Skeletal muscle tissue (tissue), 5 donors: ENCODE results near the gene PKD2. TPM values are rescaled to one million over a fixed set of nuclear protein-coding genes. Genes with fewer than 3 reads are reported as not detected.
"Not testable (repeated sequence)": the region's sequence is repeated elsewhere in the genome, so short reads cannot be mapped to it uniquely, and the experiment has no call there.

ENCODE experiments used
- H3K27ac ChIP-seq: one replicate; pipeline ENCODE4 v1.7.0; 2013; ENCODE audit warnings: mild to moderate bottlenecking, low read depth, low read length, inconsistent platforms
- H3K27me3 ChIP-seq, 3 donors: one replicate each; pipeline ENCODE4 v1.7.0; 2013; ENCODE audit warnings: low read length in 3 of 3; ENCODE audit not compliant: control insufficient read depth in 3 of 3, insufficient read depth in 3 of 3
- H3K36me3 ChIP-seq, 3 donors: one replicate each; pipeline ENCODE4 v1.7.0; 2013; ENCODE audit warnings: low read length in 3 of 3; ENCODE audit not compliant: control insufficient read depth in 3 of 3, insufficient read depth in 3 of 3
- H3K4me1 ChIP-seq, 3 donors: one replicate each; pipeline ENCODE4 v1.7.0; 2013; ENCODE audit warnings: low read length in 3 of 3, mild to moderate bottlenecking in 3 of 3; ENCODE audit not compliant: control insufficient read depth in 3 of 3, insufficient read depth in 3 of 3
- H3K4me3 ChIP-seq, 3 donors: one replicate each; pipeline ENCODE4 v1.7.0; 2013; ENCODE audit warnings: low read length in 3 of 3
- H3K9ac ChIP-seq, 3 donors: one replicate each; pipeline ENCODE4 v1.7.0; 2013; ENCODE audit warnings: low read length in 3 of 3, mild to moderate bottlenecking in 3 of 3, moderate library complexity in 2 of 3, low read depth in 1 of 3
- H3K9me3 ChIP-seq, 3 donors: one replicate each; pipeline ENCODE4 v1.7.0; 2013; ENCODE audit warnings: low read length in 3 of 3; ENCODE audit not compliant: control insufficient read depth in 3 of 3
- small RNA-seq: library from RNA; depleted of rRNA; stranded (forward); fragments of <200 nt; gene quantifications from one replicate; pipeline ENCODE3, GENCODE V24; 2014
- total RNA-seq: library from RNA; depleted of rRNA; stranded (reverse); fragments of >200 nt; gene quantifications from one replicate; pipeline ENCODE4 v1.2.3, GENCODE V29; 2014
- donor health status: Osteomylitis.

PKD2 gene
- total RNA-seq, 1 donor from 2014 or later, result 36.0 TPM

- not testable (repeated sequence) for H3K9ac ChIP-seq, H3K9me3 ChIP-seq, H3K4me3 ChIP-seq, H3K36me3 ChIP-seq, H3K27ac ChIP-seq, H3K27me3 ChIP-seq, H3K4me1 ChIP-seq
Observed at GRCh38 chr4:88122260-88122659, 114.8 kb downstream of the PKD2 start.

Small RNA genes lying within 50 kb of the gene (small RNA-seq; reads per million reads assigned to genes)
- gene RNU1-36P, result not detected

Other genes starting within 250 kb of the PKD2 start
- gene IBSP, start 208.1 kb upstream of the PKD2 start, total RNA-seq, result not detected
- gene MEPE, start 174.7 kb upstream of the PKD2 start, total RNA-seq, result not detected
- 156 TPM for gene SPP1, start 31.9 kb upstream of the PKD2 start, total RNA-seq
- 7.8 TPM for gene ABCG2, start 151.0 kb downstream of the PKD2 start, total RNA-seq